Amniotic epithelial cell (primary cell): Measurements from ENCODE around the gene KCNJ5.
A peak's percentile ranks its signal among the peaks of the same experiment; 100 is the strongest.

Experiments
- DNase-seq: peaks from one replicate; pipeline ENCODE4 v3.0.0-alpha.2; 2010; ENCODE audit warnings: low read depth

Gene KCNJ5

DNA sequence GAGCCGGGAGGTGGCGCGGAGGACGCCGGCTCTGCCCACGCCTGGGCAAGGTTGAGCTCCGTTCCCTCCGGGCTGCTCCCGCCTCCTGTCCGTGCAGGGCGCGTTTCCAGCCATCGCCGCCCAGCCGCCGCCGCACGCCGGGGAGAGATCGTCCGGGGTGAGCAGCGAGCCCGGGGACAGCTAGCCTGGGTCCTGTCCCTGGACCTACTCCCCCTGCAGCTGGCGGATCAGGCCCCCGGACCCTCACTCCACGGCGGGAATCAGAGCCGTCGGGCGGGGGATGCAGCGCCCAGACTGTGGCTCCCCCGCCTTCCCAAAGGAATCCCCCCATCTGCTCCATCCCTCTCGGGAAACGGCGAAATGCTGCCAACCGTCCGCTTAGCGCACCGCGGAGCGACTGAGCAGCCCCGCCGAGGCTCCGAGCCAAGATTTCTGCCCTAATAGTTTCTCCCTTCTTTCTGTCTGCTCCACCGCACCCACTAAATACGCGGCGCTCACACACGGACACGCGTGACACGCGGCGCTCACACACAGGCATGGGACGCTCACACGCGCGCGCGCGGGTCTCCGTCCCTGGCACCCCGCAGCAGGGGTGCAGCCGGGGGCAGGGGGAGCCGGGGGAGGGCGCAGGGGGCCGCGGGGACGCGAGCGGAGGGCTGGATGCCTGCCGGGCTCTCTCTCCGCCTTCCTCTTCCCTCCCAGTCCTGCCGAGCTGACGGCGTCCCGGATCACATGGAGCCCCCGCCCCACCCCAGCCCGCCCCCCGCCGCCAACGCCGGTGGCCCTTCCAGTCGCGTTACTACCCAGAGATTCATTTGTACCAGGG, at the start of gene KCNJ5:
Gene KCNJ5 (plus strand): TSS at position 814 of the 826 bp plus-strand sequence. CDS start 19,918 bp downstream, outside the sequence.
- peak; percentile 10 for DNase-seq

DNA sequence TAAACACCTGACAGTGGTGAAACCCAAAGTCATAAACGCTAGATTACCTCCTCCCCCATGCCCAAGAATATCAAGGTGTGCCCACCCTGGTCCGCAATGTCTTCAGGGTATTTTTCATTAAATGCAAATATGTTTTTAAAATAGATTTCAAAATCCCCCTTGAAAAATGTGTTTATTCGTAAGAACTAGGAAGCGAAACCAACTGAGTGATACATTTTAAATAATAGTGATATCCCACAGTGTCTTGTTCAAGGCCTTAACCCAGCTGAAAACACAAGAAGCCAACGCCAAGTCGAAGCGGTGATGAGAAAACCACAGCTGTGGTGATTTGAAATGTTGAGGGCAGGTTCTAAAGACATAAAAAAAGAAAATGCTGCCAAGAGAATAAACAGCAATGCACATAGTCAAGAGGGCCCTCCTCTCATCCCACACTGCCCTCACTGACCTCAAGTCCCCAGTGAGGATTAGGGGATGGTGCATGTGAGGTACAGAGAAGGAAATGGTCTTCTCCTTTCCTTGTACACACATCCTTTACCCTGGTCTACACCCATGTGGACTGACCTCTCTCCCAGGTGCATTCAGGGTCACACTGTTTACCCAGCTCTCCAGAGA, 49.6 kb upstream of the KCNJ5 start:
- DNase-seq = no peak

DNA sequence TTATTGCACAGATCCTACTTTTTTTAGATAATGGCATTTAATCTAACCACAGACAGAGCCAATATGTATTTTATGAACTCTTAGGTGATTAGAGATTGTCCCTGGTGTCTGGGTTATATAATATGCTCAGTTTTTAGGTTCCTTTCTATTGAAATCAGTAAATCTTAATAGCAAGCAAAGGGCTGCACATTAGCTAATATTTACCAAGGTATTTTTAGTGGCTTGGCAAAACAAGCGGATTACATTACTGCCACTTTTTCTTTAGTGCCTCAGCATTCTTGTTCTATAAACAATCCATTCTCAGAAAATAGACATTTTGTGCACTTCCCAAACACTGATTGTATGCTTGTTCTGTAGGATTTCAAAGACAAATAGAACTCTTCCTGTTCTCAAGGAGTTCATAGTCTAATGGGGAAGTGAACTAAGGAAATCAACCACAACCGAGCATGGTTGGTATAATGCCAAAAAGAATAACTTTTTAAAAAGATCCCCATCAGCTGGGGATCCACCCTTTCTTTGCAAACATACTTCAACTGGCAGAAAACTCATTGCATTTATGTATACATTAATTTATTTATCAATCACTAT, 47.9 kb upstream of the KCNJ5 start:
- DNase-seq = no peak

DNA sequence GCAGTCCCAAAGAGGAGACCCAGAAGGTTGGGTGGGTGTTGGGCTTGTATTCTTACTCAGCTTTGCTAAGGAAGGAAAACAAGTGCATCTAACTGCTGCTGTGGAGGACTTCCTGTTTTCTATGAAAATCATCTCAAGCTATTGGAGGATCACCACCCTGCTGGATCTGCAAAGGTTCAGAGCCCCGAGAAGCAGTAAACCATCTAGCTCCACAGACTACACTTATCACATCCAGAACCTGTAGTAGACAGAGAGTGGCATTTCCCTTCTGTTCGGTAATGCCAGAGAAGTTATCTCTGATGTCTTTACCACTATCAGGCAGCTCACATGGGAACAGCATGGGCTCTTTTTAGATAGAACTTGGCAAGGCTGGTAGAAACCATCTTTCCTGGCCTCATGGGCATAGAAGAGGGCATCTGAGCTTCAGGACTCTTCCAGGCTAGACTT, 45.8 kb upstream of the KCNJ5 start:
- DNase-seq = no peak

DNA sequence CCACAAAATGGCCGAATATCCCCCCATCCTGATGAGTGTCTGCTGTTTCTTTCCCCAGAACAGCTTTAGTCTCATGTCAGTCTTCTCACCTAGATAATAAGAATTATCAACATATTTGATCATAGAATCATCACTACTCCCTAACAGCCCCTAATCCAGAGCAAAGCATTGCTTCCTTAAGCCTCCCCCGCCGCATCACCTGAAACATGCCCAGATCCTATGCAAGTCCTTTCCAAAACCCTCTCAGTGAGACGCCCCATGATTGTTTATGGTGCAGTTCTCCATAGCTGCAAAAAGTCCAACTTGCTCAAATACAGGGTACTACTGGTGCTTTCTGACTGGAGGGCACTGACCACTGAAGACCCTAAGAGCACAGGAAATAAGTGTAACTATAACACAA, 44.2 kb upstream of the KCNJ5 start:
- DNase-seq = no peak

DNA sequence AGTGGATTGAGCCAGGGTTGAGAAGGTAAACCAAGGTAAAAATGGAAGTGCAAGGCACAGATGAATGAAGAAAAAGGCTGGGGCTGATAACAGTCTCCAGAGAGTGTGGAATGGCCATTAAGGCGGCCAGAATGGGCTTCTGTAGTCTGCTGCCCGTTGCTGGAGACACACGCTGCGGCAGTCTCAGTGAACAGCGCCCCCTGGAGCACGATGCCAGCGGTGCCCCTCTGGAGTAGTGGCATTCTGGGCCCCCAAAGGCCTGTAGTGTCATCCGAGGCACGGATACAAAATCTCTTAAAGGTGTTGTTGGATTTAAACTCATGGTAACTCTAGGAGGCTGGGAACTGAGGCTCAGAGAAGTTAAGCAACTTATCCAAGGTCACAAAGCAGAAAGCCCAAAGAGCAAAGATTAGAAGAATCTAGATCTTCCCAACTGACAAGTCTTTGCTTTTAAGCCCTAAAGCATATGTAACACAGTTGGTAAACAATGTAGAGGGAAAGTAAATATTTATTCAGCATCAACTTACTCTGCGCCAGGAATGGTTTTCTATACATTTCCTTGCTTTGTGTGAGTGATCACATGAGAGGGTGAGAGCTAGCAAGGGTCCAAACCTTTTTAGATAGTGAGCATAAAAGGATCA, 42.2 kb upstream of the KCNJ5 start:
- DNase-seq = peak; percentile 26

DNA sequence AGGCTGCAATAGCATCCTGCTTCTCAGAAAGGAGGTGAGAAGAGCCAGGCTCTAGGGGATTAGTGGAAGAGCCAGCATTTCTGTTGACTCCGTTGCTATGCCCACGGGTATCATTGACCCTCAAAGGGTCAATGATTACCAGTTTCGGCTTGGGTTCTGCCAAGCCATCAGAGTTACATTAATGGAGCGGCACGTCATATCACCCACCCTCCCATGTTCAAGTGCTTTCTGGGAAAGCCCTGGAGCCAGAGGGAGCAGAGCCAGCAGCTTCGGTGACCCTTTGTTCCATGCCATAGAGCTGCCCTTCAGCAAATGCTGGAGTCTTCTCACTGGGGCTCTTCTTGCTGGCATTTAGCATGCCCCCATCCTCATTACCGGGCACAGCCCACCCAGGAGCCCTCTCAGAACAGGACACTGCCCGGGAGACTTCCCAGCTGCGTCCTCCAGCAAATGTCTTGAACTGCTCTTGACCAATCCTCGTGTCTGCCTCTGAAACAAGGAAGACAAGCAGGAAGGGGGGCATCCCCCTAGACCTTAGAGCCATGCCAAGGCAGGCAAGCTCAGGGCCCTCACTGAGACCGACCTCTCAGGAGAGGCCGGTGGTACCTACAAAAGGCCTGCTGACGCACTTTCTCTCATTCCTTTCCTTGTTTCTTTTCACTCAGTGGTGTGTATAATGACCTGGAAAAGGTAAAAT, 38.7 kb upstream of the KCNJ5 start:
- no peak for DNase-seq

DNA sequence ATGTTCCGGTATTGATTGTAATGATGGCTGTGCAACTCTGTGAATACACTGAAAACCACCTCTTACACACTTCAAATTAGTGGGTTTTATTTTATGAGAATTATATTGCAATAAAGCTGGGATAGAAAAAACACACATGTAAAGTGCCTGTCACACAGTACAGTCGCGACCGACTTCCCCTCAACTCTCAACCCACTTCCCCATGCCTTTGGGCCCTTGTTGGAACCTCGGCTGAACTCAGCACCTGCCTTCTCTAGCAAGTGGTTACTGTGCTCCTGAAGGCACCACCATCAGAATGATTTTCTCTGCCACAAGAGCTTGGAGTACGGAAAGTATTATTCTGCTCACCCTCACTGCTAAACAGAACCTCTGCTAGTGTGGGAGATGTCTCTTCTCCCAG, 37.6 kb upstream of the KCNJ5 start:
- no peak for DNase-seq

DNA sequence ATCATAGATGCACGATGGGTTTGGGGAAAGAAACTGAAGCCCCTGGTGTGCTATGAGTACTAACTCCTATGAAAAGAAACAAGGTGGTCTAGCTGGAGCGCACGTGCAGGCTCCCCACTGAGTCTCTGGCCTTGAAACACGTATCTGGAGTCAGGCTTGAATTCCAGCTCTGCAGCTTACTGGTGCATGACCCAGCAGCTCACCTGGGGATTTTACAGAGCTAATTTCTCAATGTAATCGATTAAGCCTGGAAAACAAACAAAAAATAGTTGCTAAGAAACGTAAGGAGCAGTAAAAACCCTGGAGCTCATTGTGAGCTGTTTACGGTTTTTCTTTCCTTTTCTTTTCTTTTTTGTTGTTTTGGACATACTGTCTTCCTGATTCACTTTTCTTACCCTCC, 36.3 kb upstream of the KCNJ5 start:
- no peak for DNase-seq

DNA sequence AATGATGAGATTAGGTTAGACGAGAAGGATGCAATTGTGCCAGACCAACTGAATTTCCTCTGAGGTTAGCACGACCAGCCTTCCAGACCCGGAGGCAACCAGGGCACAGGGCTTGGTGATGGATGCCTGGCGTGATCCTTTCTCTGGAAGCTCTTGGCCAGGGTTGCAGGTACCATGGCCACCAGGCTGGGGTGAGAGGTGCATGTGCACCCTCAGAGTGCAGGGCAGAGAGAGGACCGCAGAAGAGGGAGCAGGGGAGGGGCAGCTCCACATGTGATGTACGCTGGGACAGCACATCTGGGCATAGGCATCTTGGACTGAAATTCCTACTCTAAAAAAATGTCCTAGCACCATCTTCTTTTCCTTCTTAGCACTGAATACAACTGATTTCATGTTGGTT, 34.9 kb upstream of the KCNJ5 start:
- no peak for DNase-seq

DNA sequence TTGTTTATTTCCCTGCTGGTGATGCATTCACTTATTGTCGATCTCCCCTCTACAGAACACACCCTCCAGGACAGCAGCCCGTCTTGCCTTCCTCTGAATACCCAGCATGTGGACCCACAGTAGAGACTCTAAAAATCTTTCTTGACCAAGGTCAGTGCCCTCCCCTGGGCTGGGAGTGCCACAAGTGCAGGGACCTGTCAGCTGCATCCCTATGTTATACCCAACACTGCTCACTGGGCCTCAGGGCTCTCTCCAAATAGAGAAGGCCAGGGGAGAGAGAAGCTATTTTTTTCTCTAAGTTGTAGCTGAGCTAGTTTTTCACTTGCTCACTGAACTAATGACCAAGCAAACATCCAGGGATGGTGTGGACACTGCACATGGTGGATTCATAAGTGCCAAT, 33.8 kb upstream of the KCNJ5 start:
- DNase-seq = no peak

DNA sequence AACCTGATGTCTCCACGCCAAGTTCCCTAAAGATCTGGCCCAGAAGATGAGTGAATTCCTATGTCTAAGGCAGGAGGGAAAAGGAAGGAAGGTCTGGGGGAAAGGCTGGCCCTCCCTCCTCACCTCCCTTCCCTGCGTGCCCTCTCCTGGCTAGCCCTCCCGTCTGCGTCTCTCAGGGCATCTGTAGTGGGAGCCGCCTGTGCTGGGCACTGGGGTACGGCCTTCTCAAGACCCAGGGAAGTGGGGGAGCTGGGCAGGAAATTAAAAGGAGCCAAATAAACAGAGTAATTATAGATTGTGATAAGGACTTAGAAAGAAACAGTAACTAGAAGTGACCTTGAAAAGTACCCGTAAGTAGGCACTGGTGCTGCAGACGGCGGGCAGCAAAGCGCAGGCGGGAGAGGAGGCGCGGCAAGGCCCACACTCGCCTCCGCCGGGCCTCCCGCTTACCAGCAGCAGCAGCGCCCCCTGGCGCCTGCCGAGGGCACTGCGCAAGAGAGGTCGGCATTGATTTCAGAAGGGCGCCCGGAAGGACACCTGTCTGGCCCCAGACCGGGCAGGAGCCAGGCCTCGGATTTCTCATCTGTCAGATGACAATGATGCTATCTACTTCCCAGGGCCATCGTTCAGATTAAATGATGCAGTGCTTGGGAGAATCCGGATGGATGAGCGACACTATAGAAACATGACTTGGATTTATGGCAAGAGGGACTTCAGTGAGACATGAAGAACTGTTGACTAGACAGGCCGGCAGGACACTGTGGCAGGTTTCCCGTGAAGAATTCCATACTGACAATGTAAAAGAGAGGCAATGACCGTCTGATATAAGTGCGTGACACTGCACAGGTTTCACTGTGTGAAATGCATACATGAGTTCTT, 31.4 kb upstream of the KCNJ5 start:
- DNase-seq = peak; percentile 51

DNA sequence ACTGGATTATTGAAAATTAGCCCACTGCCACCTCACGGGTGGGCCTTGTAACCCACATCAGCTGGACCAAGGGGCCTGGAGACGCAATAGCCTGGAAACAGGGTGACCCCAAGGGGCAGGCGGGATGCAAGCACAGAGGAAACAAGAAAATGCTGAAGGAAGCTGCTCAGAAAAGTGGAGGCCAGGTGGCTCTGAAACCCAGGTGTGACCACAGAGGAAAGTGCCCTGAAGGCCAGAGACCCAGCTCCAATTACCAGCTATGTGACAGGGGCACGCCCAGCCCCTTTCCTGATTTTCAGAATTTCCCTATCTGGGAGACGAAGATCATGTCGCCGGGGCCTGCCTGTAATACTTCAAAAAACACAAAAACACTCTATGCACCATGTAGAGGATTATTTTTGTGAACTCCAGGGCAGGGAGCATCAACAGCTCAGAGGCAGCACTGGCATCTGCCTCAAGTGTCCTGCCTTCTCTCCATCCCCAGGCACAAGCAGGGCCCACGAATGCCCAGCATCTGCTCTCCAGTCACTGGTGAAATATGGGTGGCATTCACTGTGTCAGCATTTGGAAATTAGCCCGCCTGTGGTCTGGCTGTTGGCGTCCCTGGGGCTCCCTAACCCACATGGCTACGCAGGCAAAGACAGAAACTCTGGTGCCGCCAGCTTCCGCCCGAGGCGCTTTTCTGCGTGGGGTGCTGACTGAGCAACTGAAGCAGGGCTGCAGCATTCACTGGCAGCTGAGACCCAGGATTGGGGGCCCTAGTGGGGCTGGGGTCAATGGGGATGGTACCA, 30.4 kb upstream of the KCNJ5 start:
- DNase-seq = no peak

DNA sequence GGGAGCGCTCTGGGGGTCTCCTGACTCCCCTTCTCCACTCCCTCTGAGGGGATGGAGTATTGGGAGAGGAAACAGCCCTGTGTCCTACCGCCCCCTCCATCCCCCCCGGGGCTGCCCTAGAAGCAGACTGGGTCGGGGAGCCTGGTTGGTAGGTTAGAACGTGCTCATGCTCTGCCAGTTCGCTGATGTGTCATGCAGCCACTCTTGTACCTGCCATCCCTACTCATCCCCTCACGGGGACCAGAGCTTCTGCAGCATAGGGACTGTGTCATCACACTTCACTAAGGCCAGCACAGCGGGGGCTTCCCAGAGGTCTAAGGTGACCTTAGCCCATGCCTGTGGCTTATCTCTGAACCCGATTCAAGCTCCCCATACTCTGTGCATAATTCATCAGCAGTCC, 28.8 kb upstream of the KCNJ5 start:
- DNase-seq = no peak

DNA sequence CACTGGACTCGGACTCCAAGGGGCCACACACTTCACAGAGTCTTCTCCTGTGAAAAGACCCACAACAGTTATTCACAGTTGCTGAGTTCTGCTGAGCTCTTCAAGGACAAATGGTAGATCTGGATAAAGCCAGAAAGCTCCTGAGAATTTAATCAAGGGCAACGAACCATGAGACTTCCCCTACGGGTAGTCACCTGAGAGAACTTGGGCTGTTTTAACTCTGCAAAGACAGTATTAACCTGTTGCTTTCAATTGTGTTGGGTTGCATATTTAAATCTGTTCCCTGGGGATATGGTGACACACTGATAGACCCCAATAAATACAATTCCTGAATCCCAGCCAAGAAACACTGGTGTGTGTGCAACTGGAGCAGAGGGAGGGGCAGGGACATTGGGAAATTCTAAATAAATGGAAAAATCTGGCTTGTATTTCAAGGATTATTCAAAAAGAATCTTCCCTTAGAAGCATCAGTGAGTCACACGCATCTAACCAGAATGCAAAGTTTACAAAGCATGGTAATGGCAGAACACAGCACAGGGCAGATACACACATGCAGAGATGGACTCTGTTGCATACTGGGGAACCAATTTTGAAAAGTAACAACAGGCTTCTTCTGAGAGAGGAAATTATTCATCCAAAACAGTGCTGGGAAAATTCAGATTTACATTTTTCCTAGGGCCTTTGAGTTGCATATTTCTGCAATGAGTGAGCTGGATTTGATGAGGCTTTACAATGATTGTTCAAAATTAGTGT, 28.1 kb upstream of the KCNJ5 start:
- DNase-seq = peak; percentile 43

DNA sequence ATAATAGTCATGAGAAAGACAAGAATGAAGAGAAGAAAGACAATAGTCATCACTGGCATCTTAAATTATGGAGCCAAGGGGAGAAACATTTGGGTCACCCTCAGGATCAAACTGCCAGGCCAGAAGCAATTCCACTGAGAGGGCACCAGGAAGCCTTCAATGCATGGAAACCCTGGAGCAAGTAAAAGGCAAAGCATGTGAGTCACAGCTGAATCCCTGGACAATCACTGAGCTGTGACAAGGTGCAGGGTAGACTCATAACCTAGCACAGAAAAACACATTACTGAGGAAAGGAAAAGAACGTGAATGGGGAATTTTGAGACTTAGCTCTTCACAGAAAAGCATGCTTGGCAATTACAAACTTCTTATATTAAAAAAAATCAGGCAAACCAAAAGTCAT, 25.7 kb upstream of the KCNJ5 start:
- no peak for DNase-seq

DNA sequence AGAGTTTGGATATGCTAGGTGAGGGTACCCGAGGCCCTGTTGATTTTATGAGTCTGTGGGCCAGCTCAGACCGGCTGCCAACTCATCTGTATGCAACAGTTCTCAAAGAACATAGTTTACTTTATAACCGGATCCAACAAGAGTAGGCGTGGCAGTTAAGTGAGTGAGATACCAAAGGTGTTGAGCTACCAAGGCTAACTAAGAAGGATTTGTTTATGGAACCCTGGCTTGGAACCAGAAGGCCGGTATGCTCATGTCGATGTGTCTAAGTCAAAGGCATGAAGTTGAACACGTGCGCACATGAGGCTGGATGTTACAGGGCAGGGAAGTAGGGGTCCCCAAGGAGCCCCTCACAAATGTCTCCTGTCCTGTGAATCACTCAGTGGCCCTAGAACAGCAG, 23.9 kb upstream of the KCNJ5 start, which contains the start of gene KCNJ1:
Gene KCNJ1 (minus strand): TSS at position 20 of the 400 bp plus-strand sequence. CDS start 27,053 bp downstream, outside the sequence.
- DNase-seq = no peak

DNA sequence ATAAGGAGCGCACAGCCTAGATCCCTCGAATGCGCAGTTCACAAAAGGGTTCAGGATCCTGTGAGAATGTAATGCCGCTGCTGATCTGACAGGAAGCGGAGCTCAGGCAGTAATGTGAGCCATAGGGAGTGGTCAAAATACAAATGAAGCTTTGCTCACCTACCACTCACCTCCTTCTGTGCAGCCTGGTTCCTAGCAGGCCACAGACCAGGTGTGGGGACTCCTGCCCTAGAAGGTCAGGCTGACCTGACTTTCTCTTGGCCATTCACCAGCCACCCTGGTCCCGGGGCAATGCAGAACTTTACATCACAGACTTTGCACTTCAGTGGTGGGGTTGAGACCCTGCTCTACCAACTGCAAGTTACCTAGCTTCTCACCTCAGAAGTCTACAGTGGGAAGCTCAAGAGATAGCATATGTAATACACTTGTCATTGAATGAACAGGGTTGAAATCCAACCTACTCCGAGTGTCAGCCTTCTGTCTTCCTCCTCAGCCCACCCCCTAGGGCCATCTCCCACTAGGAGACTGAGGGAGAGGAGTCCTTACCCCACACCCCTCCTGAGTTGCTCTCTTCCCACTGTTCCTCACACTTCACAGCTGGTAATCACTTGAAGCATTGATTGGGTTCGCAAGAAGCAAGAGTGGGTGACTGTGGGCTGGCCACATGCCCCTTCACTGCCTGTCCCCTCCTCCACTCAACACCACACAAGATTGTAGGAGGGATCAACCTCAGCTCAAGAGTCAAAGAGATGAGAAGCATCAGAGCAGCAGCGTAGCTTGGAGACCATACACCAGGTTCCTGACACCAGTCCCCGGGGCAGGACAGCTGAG, 22.1 kb upstream of the KCNJ5 start:
- DNase-seq = no peak
